Activated CD8-positive, alpha-beta T cell treated with anti-CD3 and anti-CD28 coated beads for 36 hours (primary cell): ENCODE results near the gene SLC16A5. TPM values are rescaled to one million over a fixed set of nuclear protein-coding genes. Genes with fewer than 3 reads are reported as not detected.
A peak's percentile ranks its signal among the peaks of the same experiment; 100 is the strongest.

ENCODE experiments used
- ATAC-seq: fragments of 200-7000 bp; cut with Tn5 transposase; one replicate; pipeline ENCODE4 v1.10.0; 2021; ENCODE audit warnings: mild to moderate bottlenecking, moderate library complexity
- CTCF ChIA-PET: fragments of 350-600 bp; sonication (Branson Sonifier 250); formaldehyde crosslinking; loops from one replicate; lab custom pipeline; 2021; ENCODE audit warnings: antibody characterized with exemption; lab: Charles Lee
- POLR2A ChIA-PET: fragments of 350-600 bp; sonication (Branson Sonifier 250); formaldehyde crosslinking; loops from one replicate; lab custom pipeline; 2021; ENCODE audit warnings: antibody characterized with exemption; lab: Charles Lee
- DNase-seq: peaks from one replicate; pipeline ENCODE4 v3.0.0-alpha.2; 2020
- H3K27ac Mint-ChIP-seq: one replicate; pipeline ENCODE4 v1.8.0; 2021; ENCODE audit warnings: mild to moderate bottlenecking, mixed read lengths
- H3K27me3 Mint-ChIP-seq: one replicate; pipeline ENCODE4 v1.8.0; 2021; ENCODE audit warnings: mixed read lengths
- H3K36me3 Mint-ChIP-seq: one replicate; pipeline ENCODE4 v1.8.0; 2021; ENCODE audit warnings: low read depth, mixed read lengths
- H3K4me1 Mint-ChIP-seq: one replicate; pipeline ENCODE4 v1.8.0; 2021; ENCODE audit warnings: low read depth, mixed read lengths
- H3K4me3 Mint-ChIP-seq: one replicate; pipeline ENCODE4 v1.8.0; 2021; ENCODE audit warnings: mild to moderate bottlenecking, moderate library complexity, mixed read lengths
- H3K9me3 Mint-ChIP-seq: one replicate; pipeline ENCODE4 v1.8.0; 2021; ENCODE audit warnings: mixed read lengths
- intact Hi-C: fragments of 100-400 bp; cut with micrococcal nuclease; formaldehyde crosslinking; loops from one replicate; pipeline ENCODE4 v1.10.0; 2022
- total RNA-seq, 2 experiments: library from RNA; stranded (reverse); gene quantifications; one replicate each; pipeline ENCODE4 v1.2.3, GENCODE V29; 2021
- TF ChIP-seq, protein P1 (sequence below): fragments of 200-600 bp; IDR thresholded peaks from one replicate; pipeline ENCODE4 v1.8.0; 2022; ENCODE audit warnings: antibody characterized with exemption, mild to moderate bottlenecking

The SLC16A5 gene
- total RNA-seq, 2 experiments from 2014 or later, result 2.0 to 2.8 TPM

DNA sequence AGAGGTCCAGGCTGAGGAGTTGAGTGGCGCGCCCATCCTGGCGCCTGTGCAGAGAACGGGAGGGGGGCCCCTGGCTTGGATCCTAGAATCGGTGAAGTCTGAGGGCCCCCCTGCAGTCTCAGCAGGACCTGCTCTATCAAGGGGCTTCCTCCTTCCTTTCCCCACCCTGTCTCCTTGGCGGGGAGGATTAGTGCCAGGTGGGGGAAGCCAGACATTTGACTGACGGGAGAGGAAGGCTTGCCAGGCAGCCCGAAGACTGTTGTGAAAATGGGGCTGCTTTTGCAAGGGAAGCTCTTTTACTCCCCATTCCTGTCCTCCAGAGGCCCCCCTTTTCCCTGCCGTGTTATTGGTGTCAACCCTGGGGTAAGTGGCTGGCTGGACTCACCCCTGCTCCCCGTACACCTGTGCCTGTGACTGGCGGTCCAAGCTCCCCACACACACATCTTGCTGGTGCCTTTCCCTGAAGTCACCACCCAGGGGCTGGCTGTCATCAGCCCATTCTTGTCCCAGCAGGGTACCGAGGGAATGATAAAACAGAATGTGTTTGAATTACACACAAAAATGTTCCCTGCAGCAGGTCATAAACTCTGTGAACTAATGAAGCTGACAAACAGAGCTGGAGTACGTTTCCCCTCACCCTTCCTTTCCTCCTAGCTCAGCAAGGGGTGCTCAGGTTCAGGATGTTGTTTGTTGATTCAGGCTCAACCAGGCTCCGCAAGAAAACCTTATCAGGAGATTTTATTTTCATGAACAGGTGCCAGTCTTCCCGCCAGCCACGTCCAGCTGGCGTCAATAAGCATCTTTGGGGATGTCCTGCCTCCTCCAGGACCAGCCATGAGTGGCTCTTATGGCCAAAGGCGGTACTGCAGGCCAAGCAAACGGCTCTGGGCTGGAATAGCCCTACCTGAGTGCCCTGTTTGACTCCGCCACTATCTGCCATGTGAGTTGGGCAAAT lies 17.6 kb downstream of the SLC16A5 start:
- TF ChIP-seq, protein P1, sequence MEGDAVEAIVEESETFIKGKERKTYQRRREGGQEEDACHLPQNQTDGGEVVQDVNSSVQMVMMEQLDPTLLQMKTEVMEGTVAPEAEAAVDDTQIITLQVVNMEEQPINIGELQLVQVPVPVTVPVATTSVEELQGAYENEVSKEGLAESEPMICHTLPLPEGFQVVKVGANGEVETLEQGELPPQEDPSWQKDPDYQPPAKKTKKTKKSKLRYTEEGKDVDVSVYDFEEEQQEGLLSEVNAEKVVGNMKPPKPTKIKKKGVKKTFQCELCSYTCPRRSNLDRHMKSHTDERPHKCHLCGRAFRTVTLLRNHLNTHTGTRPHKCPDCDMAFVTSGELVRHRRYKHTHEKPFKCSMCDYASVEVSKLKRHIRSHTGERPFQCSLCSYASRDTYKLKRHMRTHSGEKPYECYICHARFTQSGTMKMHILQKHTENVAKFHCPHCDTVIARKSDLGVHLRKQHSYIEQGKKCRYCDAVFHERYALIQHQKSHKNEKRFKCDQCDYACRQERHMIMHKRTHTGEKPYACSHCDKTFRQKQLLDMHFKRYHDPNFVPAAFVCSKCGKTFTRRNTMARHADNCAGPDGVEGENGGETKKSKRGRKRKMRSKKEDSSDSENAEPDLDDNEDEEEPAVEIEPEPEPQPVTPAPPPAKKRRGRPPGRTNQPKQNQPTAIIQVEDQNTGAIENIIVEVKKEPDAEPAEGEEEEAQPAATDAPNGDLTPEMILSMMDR, result peak; percentile 63
- intact Hi-C loops, result no loop called here
- Mint-ChIP-seq H3K36me3 (no peaks in the 10 kb centered on the region), H3K4me3 (no peak overlapping the region), H3K4me1 (peaks cover 9% of the 10 kb centered on the region), H3K9me3 (no peaks in the 10 kb centered on the region), H3K27me3 (no peaks in the 10 kb centered on the region), H3K27ac (no peak overlapping the region)
- ChIA-PET CTCF (interaction anchor here (0.9 to 3.8 kb wide), 21 partner anchors 9 to 149 kb away, joined by 3 to 38 read pairs (median 5); partner anchors contain the start of genes NT5C and SLC16A5), POLR2A (interaction anchor here (0.6 to 1.2 kb wide), 5 partner anchors 8 to 93 kb away, joined by 3 to 4 read pairs (median 3); partner anchors contain the start of gene MRPL58)
- ATAC-seq (peak; percentile 32), DNase-seq (peak; percentile 52)

DNA sequence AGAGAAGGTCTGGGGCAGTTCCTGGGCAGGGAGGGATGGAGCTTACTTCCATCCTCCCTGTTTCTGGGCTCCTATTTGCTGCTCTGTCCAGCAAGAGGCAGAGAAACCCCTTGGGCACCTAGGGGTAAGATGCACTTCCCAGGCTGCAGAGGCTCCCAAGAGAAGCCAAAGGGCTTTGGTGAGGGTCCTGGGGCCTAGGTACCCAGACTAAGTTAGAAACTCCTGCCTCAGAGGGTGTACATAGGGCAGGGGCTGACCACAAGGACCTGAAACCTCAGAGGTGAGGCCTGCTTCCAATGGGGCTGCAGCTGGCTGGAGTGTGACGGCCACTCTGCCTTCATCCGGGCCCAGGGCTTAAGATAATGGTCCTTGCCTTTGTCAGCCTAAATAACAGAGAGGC lies 20.4 kb downstream of the SLC16A5 start:
- peak overlapping the region; percentile 87 for H3K4me3 Mint-ChIP-seq
- intact Hi-C loops, result no loop called here
- TF ChIP-seq, protein P1, result no peak
- no peaks in the 10 kb centered on the region for H3K27me3 Mint-ChIP-seq
- H3K4me1 Mint-ChIP-seq, result peaks cover 21% of the 10 kb centered on the region
- POLR2A ChIA-PET, result interaction anchor here (0.6 to 1.0 kb wide), 2 partner anchors 42 to 99 kb away, joined by 3 read pairs; no protein-coding TSS in a partner anchor
- no peaks in the 10 kb centered on the region for H3K9me3 Mint-ChIP-seq
- no peak for ATAC-seq
- DNase-seq, result no peak
- CTCF ChIA-PET, result interaction anchor here (1.6 kb wide), 2 partner anchors 94 to 146 kb away, joined by 4 to 6 read pairs; no protein-coding TSS in a partner anchor
- no peak overlapping the region for H3K27ac Mint-ChIP-seq
- peaks cover 7% of the 10 kb centered on the region for H3K36me3 Mint-ChIP-seq

DNA sequence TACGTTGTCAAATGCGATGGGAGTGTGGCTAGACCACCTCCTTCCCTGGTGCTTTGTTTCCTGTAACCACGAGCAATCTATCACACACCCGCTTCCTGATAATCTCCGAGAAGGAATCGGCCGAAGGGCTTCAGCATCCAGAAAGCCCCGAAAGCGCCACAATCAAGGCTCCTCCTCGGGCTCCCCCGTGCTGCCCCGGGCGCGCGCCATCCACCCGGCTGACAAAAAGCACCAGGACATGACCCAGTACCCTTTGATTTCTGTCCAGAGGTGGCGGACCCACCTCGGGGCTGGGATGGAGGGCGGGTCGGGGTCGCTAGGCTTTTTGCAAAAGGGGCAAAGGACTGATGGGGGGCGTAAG lies 21.3 kb downstream of the SLC16A5 start:
- ChIA-PET POLR2A (interaction anchor here (1.0 to 1.6 kb wide), 7 partner anchors 15 to 153 kb away, joined by 3 to 8 read pairs (median 4); partner anchors contain the start of genes MRPS7 and SLC16A5), CTCF (interaction anchor here (0.6 to 1.6 kb wide), 3 partner anchors 22 to 93 kb away, joined by 3 to 5 read pairs (median 4); partner anchors contain the start of gene NT5C)
- ATAC-seq (peak; percentile 15), DNase-seq (peak; percentile 40)
- peaks cover 8% of the 10 kb centered on the region for H3K36me3 Mint-ChIP-seq
- intact Hi-C loops, result no loop called here
- TF ChIP-seq, protein P1, result no peak
- H3K9me3 Mint-ChIP-seq, result no peaks in the 10 kb centered on the region
- H3K27ac Mint-ChIP-seq, result peak overlapping the region; percentile 24
- peaks cover 26% of the 10 kb centered on the region for H3K4me1 Mint-ChIP-seq
- H3K4me3 Mint-ChIP-seq, result peak overlapping the region; percentile 87
- H3K27me3 Mint-ChIP-seq, result no peaks in the 10 kb centered on the region

DNA sequence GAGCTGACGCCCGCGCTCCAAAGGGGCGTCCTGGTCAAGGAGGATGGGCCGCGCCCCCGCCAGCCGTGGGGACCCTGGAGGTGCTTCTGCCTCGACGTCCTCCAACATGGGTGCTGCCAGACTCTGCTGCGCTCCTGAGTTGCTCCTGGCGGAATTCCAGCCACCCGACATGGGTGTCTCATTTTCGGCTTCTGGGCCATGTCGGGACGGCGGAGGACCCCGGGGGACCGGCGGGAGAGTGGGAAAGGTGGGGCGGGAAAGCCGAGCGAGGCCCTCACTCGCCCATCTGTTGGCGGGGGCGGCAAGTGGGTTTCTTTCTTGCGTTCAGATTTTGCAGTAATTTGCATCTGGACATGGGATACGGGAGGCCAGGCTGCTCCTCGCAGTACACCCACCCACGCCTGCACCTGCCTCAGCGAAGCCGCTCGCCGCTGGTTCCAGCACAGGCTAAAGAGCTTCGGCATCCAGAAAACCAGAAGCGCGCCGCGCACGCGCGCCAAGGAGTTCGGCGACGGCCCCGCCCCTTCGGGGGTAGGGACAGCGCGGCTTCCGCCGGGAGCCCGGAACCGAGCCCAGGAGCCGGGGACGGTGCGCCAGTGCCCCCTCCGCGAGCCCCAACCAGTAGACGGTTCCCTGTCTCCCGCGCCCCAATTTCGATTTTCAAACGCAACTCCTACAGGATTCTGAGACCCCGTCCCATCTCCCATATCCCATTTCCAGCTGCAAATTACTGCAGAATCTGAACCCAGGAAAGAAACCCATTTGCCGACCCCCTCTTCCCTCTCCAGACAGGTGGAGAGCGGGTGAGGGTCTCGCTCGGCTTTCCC lies 21.9 kb downstream of the SLC16A5 start, which contains the start of gene ARMC7:
TSS of gene ARMC7 (plus strand) at position 563 of the 827 bp plus-strand sequence. CDS start 320 bp downstream, outside the sequence.
- TF ChIP-seq, protein P1, result no peak
- intact Hi-C loops, result loop anchor here (5.0 to 10.0 kb wide), 2 partner anchors 65 to 93 kb away; no protein-coding TSS in a partner anchor
- peak within 1 kb of the TSS; percentile 87 for H3K4me3 Mint-ChIP-seq
- ATAC-seq (peak; percentile 84), DNase-seq (peak; percentile 91)
- H3K27ac Mint-ChIP-seq, result peak within 1 kb of the TSS; percentile 90
- no peaks in the 10 kb centered on the region for H3K9me3 Mint-ChIP-seq
- H3K27me3 Mint-ChIP-seq, result no peaks in the 10 kb centered on the region
- POLR2A ChIA-PET, result interaction anchor here (0.6 to 1.6 kb wide), 10 partner anchors 15 to 153 kb away, joined by 3 to 8 read pairs (median 4); partner anchors contain the start of genes MRPS7 and SLC16A5
- CTCF ChIA-PET, result interaction anchor here (0.6 to 1.6 kb wide), 5 partner anchors 22 to 149 kb away, joined by 3 to 5 read pairs (median 3); partner anchors contain the start of gene NT5C
- peaks cover 8% of the 10 kb centered on the region for H3K36me3 Mint-ChIP-seq
- peaks cover 32% of the 10 kb centered on the region for H3K4me1 Mint-ChIP-seq
